Chondrocyte (in vitro differentiated cells): ENCODE measurements around the gene SLC35E4. TPM values are rescaled to one million over a fixed set of nuclear protein-coding genes. Genes with fewer than 3 reads are reported as not detected.

Experiments
- DNase-seq: peaks from one replicate; pipeline ENCODE4 v3.0.0; 2021; ENCODE audit warnings: mixed read lengths, low spot score
- H3K27ac Mint-ChIP-seq: one replicate; pipeline ENCODE4 v1.8.0; 2021; ENCODE audit warnings: mild to moderate bottlenecking, moderate library complexity, mixed read lengths; ENCODE audit not compliant: unreplicated experiment
- H3K27me3 Mint-ChIP-seq: 2 replicates; pipeline ENCODE4 v1.8.0; 2021; ENCODE audit warnings: low read depth, mixed read lengths
- H3K36me3 Mint-ChIP-seq: 2 replicates; pipeline ENCODE4 v1.8.0; 2021; ENCODE audit warnings: low read depth, mixed read lengths
- H3K4me1 Mint-ChIP-seq: 2 replicates; pipeline ENCODE4 v1.8.0; 2021; ENCODE audit warnings: low read depth, mild to moderate bottlenecking, mixed read lengths
- H3K4me3 Mint-ChIP-seq: one replicate; pipeline ENCODE4 v1.8.0; 2021; ENCODE audit warnings: mild to moderate bottlenecking, moderate library complexity, mixed read lengths; ENCODE audit not compliant: unreplicated experiment
- H3K9me3 Mint-ChIP-seq: 2 replicates; pipeline ENCODE4 v1.8.0; 2021; ENCODE audit warnings: low read depth, mixed read lengths
- total RNA-seq: library from RNA; stranded (reverse); gene quantifications from 3 replicates; pipeline ENCODE4 v1.2.1, GENCODE V29; 2021
- TF ChIP-seq, protein P1 (sequence below): fragments of 200-600 bp; sonication (generic); IDR thresholded peaks from 2 replicates; pipeline ENCODE4 v1.5.0; 2021; ENCODE audit warnings: antibody characterized with exemption, mild to moderate bottlenecking, moderate library complexity

The SLC35E4 gene
- total RNA-seq, 1 donor from 2014 or later, result 7.6 TPM

DNA sequence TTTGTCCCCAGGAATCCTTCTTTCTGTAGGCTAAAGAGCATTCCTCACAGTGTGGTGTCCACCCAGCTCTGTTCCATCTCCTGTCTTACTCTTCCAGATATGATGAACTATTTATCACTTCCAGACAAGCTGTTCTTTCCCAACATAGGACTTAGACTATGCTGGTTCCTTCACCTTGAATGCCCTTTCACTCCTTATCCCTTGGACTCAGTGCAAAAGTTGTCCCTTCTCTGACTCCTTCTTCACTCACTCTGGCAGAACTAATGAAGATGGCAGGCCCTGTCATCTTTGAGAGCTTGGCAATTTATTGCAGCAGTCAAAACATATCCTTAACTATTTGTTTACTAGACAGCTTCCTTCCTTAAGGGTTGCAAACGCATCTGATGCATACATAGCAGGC is 55.6 kb downstream of the SLC35E4 start:
- TF ChIP-seq, protein P1, sequence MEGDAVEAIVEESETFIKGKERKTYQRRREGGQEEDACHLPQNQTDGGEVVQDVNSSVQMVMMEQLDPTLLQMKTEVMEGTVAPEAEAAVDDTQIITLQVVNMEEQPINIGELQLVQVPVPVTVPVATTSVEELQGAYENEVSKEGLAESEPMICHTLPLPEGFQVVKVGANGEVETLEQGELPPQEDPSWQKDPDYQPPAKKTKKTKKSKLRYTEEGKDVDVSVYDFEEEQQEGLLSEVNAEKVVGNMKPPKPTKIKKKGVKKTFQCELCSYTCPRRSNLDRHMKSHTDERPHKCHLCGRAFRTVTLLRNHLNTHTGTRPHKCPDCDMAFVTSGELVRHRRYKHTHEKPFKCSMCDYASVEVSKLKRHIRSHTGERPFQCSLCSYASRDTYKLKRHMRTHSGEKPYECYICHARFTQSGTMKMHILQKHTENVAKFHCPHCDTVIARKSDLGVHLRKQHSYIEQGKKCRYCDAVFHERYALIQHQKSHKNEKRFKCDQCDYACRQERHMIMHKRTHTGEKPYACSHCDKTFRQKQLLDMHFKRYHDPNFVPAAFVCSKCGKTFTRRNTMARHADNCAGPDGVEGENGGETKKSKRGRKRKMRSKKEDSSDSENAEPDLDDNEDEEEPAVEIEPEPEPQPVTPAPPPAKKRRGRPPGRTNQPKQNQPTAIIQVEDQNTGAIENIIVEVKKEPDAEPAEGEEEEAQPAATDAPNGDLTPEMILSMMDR, result no peak
- no peaks in the 10 kb centered on the region for H3K9me3 Mint-ChIP-seq
- DNase-seq, result no peak
- H3K27ac Mint-ChIP-seq, result no peak overlapping the region
- peaks cover 10% of the 10 kb centered on the region for H3K4me1 Mint-ChIP-seq
- no peaks in the 10 kb centered on the region for H3K36me3 Mint-ChIP-seq
- no peaks in the 10 kb centered on the region for H3K27me3 Mint-ChIP-seq
- H3K4me3 Mint-ChIP-seq, result no peak overlapping the region

DNA sequence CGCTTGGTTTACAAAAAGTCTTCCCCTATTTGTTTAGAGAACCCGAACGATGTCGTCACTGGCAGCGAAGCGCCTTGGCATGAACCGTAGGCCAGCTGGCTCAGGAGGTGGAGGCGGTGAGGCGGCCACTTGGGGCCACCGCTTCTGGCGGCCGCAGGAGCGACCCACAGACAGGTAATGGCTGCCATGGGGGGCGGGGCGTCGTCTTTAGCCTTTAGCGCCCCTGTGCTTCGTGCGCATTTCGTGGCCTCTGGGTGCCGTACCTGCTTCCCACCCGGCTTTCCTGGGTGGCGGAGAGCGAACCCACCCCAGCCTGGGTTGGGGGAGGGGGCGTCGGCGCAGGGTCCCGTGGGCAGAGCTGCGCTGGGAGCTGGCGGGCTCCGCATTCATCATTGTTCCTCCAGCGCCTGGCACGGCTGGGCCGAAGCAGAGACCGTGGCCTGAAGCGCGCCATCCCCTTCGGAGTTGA is 58.6 kb downstream of the SLC35E4 start:
- Mint-ChIP-seq H3K36me3 (no peaks in the 10 kb centered on the region), H3K4me1 (peaks cover 10% of the 10 kb centered on the region), H3K4me3 (peak overlapping the region; percentile 76), H3K27me3 (no peaks in the 10 kb centered on the region), H3K27ac (no peak overlapping the region), H3K9me3 (no peaks in the 10 kb centered on the region)
- TF ChIP-seq, protein P1, result no peak
- DNase-seq, result no peak

DNA sequence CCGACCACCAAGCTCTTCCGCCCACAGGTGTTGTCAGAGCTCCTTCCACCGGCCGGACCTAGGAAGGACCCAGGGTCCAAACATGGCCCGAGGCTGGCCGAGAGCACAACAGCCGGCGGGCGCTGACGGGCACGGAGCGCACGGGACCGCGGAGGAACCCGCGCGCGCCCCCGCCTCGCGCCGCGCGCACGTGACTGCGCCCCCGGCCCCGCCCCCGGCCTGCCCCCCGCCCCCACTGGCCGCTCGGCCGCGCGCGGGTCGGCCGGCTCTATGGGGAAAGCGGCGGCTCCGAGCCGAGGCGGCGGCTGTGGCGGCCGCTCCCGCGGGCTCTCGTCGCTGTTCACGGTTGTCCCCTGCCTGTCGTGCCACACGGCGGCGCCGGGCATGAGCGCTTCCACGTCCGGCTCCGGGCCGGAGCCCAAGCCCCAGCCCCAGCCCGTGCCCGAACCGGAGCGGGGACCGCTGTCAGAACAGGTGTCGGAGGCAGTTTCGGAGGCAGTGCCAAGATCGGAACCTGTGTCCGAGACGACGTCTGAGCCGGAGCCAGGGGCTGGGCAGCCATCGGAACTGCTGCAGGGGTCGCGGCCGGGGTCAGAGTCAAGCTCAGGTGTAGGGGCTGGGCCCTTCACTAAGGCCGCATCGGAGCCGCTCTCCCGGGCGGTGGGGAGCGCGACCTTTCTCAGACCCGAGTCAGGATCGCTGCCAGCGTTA is 59.2 kb downstream of the SLC35E4 start, which contains the start of gene OSBP2:
OSBP2 (plus strand) TSS at position 235 of the 711 bp plus-strand sequence; CDS start at position 271, 36 bp downstream.
- H3K4me1 Mint-ChIP-seq, result peaks cover 10% of the 10 kb centered on the region
- no peaks in the 10 kb centered on the region for H3K27me3 Mint-ChIP-seq
- no peaks in the 10 kb centered on the region for H3K36me3 Mint-ChIP-seq
- H3K4me3 Mint-ChIP-seq, result peak within 1 kb of the TSS; percentile 76
- DNase-seq, result peak; percentile 92
- H3K9me3 Mint-ChIP-seq, result no peaks in the 10 kb centered on the region
- TF ChIP-seq, protein P1, result peak; percentile 36
- H3K27ac Mint-ChIP-seq, result no peak within 1 kb of the TSS

DNA sequence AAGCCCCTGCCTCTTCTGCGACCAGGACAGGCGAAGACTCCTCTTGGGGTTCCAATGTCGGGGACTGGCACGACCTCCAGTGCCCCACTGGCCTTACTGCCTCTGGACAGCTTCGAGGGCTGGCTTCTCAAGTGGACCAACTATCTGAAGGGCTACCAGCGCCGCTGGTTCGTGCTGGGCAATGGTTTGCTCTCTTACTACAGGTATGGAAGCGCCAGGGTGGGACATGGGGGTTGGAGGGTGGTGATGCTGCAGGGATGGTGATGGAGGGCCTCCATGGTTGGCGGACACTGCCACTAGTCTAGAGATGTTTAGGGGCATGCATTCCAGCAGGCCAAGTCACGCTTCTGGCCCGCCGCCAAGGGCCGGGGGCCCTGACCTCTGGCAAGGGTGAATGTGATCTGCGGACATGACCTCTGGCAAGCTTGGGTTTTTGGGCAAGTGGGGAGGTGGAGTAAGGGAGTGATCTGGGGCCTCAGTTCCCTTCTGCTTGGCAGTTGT is 59.8 kb downstream of the SLC35E4 start:
- DNase-seq, result no peak
- H3K27ac Mint-ChIP-seq, result no peak overlapping the region
- H3K9me3 Mint-ChIP-seq, result no peaks in the 10 kb centered on the region
- no peaks in the 10 kb centered on the region for H3K27me3 Mint-ChIP-seq
- H3K36me3 Mint-ChIP-seq, result no peaks in the 10 kb centered on the region
- peaks cover 10% of the 10 kb centered on the region for H3K4me1 Mint-ChIP-seq
- H3K4me3 Mint-ChIP-seq, result peak overlapping the region; percentile 59
- TF ChIP-seq, protein P1, result no peak

DNA sequence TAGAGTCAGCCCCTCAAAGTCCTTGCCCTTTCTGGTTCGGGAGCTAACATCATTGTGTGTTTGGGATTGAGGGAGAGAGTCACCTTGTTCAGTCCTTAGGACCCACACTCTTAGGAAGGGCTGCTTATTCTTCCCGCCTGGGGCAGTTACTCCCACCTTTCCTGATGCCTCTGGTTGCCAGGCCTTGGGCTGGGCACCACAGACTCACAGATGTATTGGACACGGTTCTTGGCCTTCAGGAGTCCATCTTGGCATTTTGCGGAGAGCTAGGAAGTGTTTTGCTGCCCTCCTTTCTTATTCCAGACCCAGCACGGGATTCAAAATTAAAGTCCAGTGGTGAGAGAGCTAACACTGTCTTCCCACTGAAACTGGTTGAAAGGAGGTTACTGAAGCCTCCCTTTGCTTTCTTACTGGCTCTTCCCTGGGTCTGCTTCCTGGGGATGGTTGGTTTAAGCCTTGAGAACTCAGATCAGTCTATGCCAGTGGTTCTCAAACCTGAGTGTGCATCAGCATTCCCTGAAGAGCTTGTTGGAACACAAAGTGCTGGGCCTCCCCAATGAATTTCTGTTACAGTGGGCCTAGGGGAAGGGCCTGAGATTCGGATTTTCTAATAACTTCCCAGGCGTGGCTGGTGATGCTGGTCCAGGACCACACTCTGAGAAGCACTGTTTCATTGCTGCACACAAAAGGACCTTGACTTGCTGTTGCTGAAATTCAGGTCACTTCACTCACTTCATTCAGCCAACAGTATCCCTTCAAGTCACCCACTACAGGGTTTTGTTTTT is 60.5 kb downstream of the SLC35E4 start:
- Mint-ChIP-seq H3K9me3 (no peaks in the 10 kb centered on the region), H3K4me3 (peak overlapping the region; percentile 59), H3K27ac (no peak overlapping the region), H3K27me3 (no peaks in the 10 kb centered on the region), H3K36me3 (no peaks in the 10 kb centered on the region), H3K4me1 (peaks cover 10% of the 10 kb centered on the region)
- TF ChIP-seq, protein P1, result no peak
- no peak for DNase-seq
